ENCODE results near the gene SAMD13. TPM values are rescaled to one million over a fixed set of nuclear protein-coding genes. Genes with fewer than 3 reads are reported as not detected.

SAMD13 gene
- total and polyA plus RNA-seq, 4 donors = 0.17 to 0.61 (median 0.17) TPM; not detected in 1

DNA sequence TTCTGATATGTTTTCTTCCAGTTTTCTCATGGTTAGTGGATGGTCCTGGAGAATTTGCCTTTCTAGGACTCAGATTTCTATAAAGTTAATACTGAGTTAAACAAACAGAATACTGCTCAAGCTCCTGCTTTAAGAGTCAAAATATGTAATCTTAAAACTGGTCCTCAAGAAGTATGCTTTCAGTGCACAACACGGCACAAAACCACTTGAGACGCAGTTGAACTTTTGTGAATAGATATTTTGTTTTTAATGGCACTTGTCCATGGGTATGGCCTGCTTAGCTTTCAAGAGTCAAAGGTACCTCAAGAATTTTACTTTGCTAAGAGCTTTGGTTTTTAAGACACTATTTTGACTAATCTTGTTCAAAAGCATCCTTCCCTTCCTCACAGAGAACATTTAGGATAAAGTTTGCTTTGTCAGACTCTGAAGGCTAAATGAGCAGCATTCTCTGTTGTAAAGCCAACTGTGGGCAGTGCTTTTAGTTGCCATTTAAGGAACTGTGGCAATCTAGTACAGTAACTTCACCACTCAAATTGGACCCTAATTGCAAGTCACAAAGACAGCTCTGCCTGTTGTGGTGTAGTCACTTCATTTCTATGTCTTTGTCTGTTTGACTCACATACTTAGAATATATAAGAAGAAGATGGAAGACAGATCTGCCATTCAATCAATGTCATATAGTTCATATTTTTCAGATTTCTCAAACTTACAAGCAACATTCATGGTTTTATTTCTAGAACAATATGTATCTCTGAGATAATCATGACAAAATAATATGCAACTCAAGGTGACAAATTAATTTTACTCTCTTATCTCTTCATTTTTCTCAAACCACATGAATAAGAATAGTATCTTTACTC, 28.8 kb downstream of the SAMD13 start:
- Histone ChIP-seq H3K36me3 (ENCODE audit: control insufficient read depth in 4 of 4, insufficient read depth in 3 of 4, low read depth in 1 of 4, low read length in 3 of 4) (no peaks in the 10 kb centered on the region), H3K27ac (ENCODE audit: low read depth in 1 of 2, low read length in 2 of 2) (no peak overlapping the region), H3K27me3 (ENCODE audit: control insufficient read depth in 4 of 4, insufficient read depth in 4 of 4, low read length in 3 of 4) (no peaks in the 10 kb centered on the region), H3K4me1 (ENCODE audit: control insufficient read depth in 4 of 4, insufficient read depth in 4 of 4, low read length in 3 of 4) (no peaks in the 10 kb centered on the region), H3K4me3 (ENCODE audit: low read depth in 1 of 3, low read length in 3 of 3) (no peak overlapping the region), H3K9me3 (ENCODE audit: control insufficient read depth in 4 of 4, low read length in 3 of 4) (no peaks in the 10 kb centered on the region), H3K9ac (ENCODE audit: low read depth in 1 of 2, low read length in 2 of 2) (no peak overlapping the region)
- TF ChIP-seq RAD21 (IDR thresholded peaks at IDR 0.05) = no peak
- no peak for TF ChIP-seq RXRA (IDR thresholded peaks at IDR 0.05)
- TF ChIP-seq, protein P1, sequence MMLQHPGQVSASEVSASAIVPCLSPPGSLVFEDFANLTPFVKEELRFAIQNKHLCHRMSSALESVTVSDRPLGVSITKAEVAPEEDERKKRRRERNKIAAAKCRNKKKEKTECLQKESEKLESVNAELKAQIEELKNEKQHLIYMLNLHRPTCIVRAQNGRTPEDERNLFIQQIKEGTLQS (IDR thresholded peaks at IDR 0.05) = no peak
- TF ChIP-seq, protein P2, sequence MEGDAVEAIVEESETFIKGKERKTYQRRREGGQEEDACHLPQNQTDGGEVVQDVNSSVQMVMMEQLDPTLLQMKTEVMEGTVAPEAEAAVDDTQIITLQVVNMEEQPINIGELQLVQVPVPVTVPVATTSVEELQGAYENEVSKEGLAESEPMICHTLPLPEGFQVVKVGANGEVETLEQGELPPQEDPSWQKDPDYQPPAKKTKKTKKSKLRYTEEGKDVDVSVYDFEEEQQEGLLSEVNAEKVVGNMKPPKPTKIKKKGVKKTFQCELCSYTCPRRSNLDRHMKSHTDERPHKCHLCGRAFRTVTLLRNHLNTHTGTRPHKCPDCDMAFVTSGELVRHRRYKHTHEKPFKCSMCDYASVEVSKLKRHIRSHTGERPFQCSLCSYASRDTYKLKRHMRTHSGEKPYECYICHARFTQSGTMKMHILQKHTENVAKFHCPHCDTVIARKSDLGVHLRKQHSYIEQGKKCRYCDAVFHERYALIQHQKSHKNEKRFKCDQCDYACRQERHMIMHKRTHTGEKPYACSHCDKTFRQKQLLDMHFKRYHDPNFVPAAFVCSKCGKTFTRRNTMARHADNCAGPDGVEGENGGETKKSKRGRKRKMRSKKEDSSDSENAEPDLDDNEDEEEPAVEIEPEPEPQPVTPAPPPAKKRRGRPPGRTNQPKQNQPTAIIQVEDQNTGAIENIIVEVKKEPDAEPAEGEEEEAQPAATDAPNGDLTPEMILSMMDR (IDR thresholded peaks at IDR 0.05; ENCODE audit: low read depth, low read length, missing input control) = no peak
- no peak for TF ChIP-seq FOXA1 (IDR thresholded peaks at IDR 0.05)
- TF ChIP-seq HNF4G (IDR thresholded peaks at IDR 0.05) = no peak
- no peak for TF ChIP-seq JUND (IDR thresholded peaks at IDR 0.05)
- TF ChIP-seq, protein P3, sequence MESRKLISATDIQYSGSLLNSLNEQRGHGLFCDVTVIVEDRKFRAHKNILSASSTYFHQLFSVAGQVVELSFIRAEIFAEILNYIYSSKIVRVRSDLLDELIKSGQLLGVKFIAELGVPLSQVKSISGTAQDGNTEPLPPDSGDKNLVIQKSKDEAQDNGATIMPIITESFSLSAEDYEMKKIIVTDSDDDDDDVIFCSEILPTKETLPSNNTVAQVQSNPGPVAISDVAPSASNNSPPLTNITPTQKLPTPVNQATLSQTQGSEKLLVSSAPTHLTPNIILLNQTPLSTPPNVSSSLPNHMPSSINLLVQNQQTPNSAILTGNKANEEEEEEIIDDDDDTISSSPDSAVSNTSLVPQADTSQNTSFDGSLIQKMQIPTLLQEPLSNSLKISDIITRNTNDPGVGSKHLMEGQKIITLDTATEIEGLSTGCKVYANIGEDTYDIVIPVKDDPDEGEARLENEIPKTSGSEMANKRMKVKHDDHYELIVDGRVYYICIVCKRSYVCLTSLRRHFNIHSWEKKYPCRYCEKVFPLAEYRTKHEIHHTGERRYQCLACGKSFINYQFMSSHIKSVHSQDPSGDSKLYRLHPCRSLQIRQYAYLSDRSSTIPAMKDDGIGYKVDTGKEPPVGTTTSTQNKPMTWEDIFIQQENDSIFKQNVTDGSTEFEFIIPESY (IDR thresholded peaks at IDR 0.05) = no peak
- TF ChIP-seq TAF1 (conservative IDR thresholded peaks at IDR 0.05) = no peak
- no peak for TF ChIP-seq EGR1 (IDR thresholded peaks at IDR 0.05; ENCODE audit: low read depth in 2 of 2)
- no peak for TF ChIP-seq YY1 (IDR thresholded peaks at IDR 0.05)
- TF ChIP-seq, protein P4, sequence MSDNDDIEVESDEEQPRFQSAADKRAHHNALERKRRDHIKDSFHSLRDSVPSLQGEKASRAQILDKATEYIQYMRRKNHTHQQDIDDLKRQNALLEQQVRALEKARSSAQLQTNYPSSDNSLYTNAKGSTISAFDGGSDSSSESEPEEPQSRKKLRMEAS (IDR thresholded peaks at IDR 0.05) = no peak
- TF ChIP-seq HNF4A (conservative IDR thresholded peaks at IDR 0.05) = no peak
- TF ChIP-seq SP1 (IDR thresholded peaks at IDR 0.05) = no peak
- no peak for TF ChIP-seq GABPA (IDR thresholded peaks at IDR 0.05 in 1 of 2, conservative IDR thresholded peaks at IDR 0.05 in 1 of 2)
- no peak for TF ChIP-seq NR2F2 (IDR thresholded peaks at IDR 0.05)
- no peak for DNase-seq (ENCODE audit: low spot score)
- WGBS = 97% methylated on average over 2 of the region's 2 CpGs

DNA sequence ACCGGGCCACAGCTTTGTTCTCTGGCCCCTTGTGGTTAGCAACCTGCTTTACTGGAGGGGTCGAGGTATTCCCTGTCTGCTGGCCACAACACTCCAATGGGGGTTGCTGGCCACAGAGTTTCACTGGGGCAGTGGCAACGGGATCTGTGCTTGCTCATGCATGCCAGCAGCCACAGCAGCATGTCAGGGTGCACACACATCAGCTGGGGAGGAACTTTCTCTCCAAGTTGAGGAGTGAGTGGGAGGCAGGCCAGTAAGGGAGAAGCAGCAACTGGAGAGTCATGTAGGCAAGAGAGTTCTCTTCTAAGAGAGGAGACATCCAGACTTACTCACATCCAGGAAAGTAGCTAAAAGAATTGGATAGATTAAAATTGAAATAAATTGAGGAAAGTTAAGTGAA, 38.0 kb downstream of the SAMD13 start:
- Histone ChIP-seq H3K4me1 (ENCODE audit: control insufficient read depth in 4 of 4, insufficient read depth in 4 of 4, low read length in 3 of 4) (no peaks in the 10 kb centered on the region), H3K27me3 (ENCODE audit: control insufficient read depth in 4 of 4, insufficient read depth in 4 of 4, low read length in 3 of 4) (no peaks in the 10 kb centered on the region), H3K9me3 (ENCODE audit: control insufficient read depth in 4 of 4, low read length in 3 of 4) (no peaks in the 10 kb centered on the region), H3K27ac (ENCODE audit: low read depth in 1 of 2, low read length in 2 of 2) (no peak overlapping the region), H3K9ac (ENCODE audit: low read depth in 1 of 2, low read length in 2 of 2) (no peak overlapping the region), H3K4me3 (ENCODE audit: low read depth in 1 of 3, low read length in 3 of 3) (no peak overlapping the region), H3K36me3 (ENCODE audit: control insufficient read depth in 4 of 4, insufficient read depth in 3 of 4, low read depth in 1 of 4, low read length in 3 of 4) (no peaks in the 10 kb centered on the region)
- WGBS = 74% methylated on average over 3 of the region's 3 CpGs
- no peak for DNase-seq (ENCODE audit: low spot score)
- TF ChIP-seq RXRA (IDR thresholded peaks at IDR 0.05) (no peak), FOXA2 (IDR thresholded peaks at IDR 0.05) (no peak), JUND (IDR thresholded peaks at IDR 0.05) (no peak), TAF1 (conservative IDR thresholded peaks at IDR 0.05) (no peak), EGR1 (IDR thresholded peaks at IDR 0.05; ENCODE audit: low read depth in 2 of 2) (no peak), NR2F2 (IDR thresholded peaks at IDR 0.05) (no peak), GABPA (IDR thresholded peaks at IDR 0.05 in 1 of 2, conservative IDR thresholded peaks at IDR 0.05 in 1 of 2) (no peak), HNF4G (IDR thresholded peaks at IDR 0.05) (no peak), YY1 (IDR thresholded peaks at IDR 0.05) (no peak), HNF4A (conservative IDR thresholded peaks at IDR 0.05) (no peak), SP1 (IDR thresholded peaks at IDR 0.05) (no peak), FOXA1 (IDR thresholded peaks at IDR 0.05) (no peak)
- TF ChIP-seq, protein P2 (IDR thresholded peaks at IDR 0.05; ENCODE audit: low read depth, low read length, missing input control) = no peak
- TF ChIP-seq, protein P4 (IDR thresholded peaks at IDR 0.05) = no peak
- TF ChIP-seq, protein P1 (IDR thresholded peaks at IDR 0.05) = no peak
- TF ChIP-seq, protein P3 (IDR thresholded peaks at IDR 0.05) = no peak
